ENCODE measurements around the gene EME1. TPM values are rescaled to one million over a fixed set of nuclear protein-coding genes. Genes with fewer than 3 reads are reported as not detected.
"Not testable (repeated sequence)": the region's sequence is repeated elsewhere in the genome, so short reads cannot be mapped to it uniquely, and the experiment has no call there.

The EME1 gene
- polyA plus RNA-seq, 1 donor: 3.5 TPM

GRCh38 chr17:50426472-50426782 is 53.4 kb downstream of the EME1 start:
- H3K27ac ChIP-seq (ENCODE audit: low read length): peak overlapping the region; percentile 93
- H3K4me3 ChIP-seq (ENCODE audit: low read length): peak overlapping the region; percentile 71
- H3K9me3 ChIP-seq (ENCODE audit: control insufficient read depth, low read depth, low read length): peaks cover 2% of the 10 kb centered on the region
- no peak for DNase-seq
- no peaks in the 10 kb centered on the region for H3K36me3 ChIP-seq (ENCODE audit: control insufficient read depth, insufficient read depth, low read length)
- WGBS (ENCODE audit: insufficient coverage, low lambda C conversion rate): no CpG with 5 or more reads among the region's 7 CpGs
- H3K27me3 ChIP-seq (ENCODE audit: control insufficient read depth, insufficient read depth, low read length): no peaks in the 10 kb centered on the region
- peaks cover 52% of the 10 kb centered on the region for H3K4me1 ChIP-seq (ENCODE audit: control insufficient read depth, insufficient read depth, low read length)

- no CpG with 5 or more reads among the region's 4 CpGs for WGBS (ENCODE audit: insufficient coverage, low lambda C conversion rate)
Measured at GRCh38 chr17:50426814-50427787, 54.1 kb downstream of the EME1 start.

GRCh38 chr17:50428126-50428525 is 55.1 kb downstream of the EME1 start:
- not testable (repeated sequence) for H3K9me3 ChIP-seq (ENCODE audit: control insufficient read depth, low read depth, low read length); H3K4me3 ChIP-seq (ENCODE audit: low read length); DNase-seq; H3K27me3 ChIP-seq (ENCODE audit: control insufficient read depth, insufficient read depth, low read length); H3K36me3 ChIP-seq (ENCODE audit: control insufficient read depth, insufficient read depth, low read length)
- WGBS (ENCODE audit: insufficient coverage, low lambda C conversion rate): no CpG with 5 or more reads among the region's 6 CpGs
- peaks cover 56% of the 10 kb centered on the region for H3K4me1 ChIP-seq (ENCODE audit: control insufficient read depth, insufficient read depth, low read length)
- H3K27ac ChIP-seq (ENCODE audit: low read length): peak overlapping the region; percentile 93

More at GRCh38 chr17:50426814-50427787, 54.1 kb downstream of the EME1 start:
- H3K27ac ChIP-seq (ENCODE audit: low read length): peak overlapping the region; percentile 93
- peak overlapping the region; percentile 71 for H3K4me3 ChIP-seq (ENCODE audit: low read length)
- peak; percentile 51 to 80 for DNase-seq
- H3K4me1 ChIP-seq (ENCODE audit: control insufficient read depth, insufficient read depth, low read length): peaks cover 52% of the 10 kb centered on the region
- H3K27me3 ChIP-seq (ENCODE audit: control insufficient read depth, insufficient read depth, low read length): no peaks in the 10 kb centered on the region
- peaks cover 2% of the 10 kb centered on the region for H3K9me3 ChIP-seq (ENCODE audit: control insufficient read depth, low read depth, low read length)
- H3K36me3 ChIP-seq (ENCODE audit: control insufficient read depth, insufficient read depth, low read length): no peaks in the 10 kb centered on the region

DNA sequence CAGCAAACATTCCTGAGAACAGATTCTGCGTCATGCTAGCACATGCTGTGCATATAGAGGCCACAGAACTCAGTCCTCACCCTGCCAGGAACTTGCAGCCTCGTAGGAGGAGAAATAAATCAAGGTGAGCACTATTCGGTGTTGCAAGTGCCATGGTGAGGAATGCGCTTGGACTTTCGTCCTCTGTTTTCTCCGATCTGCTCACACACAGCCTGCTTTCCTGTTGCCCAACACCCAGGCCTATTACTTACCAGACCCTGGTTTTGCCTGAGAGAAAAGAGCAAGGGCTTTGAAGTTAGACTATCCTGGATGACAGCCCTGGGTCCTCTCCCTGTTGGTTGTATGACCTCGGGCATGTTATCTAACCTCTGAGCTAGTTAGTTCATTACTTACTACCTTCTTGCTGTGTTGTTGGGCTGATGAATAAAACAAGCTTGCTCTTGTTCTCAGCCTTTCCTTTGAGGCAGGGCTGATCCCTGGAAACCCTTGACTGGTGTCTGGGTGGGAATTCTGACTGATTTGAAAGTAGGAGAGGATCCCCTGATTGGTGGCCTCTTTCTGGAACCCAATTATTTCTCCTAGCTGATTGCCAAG is 55.9 kb downstream of the EME1 start:
- Histone ChIP-seq H3K9me3 (ENCODE audit: control insufficient read depth, low read depth, low read length) (peaks cover 2% of the 10 kb centered on the region), H3K27ac (ENCODE audit: low read length) (peak overlapping the region; percentile 93), H3K36me3 (ENCODE audit: control insufficient read depth, insufficient read depth, low read length) (peaks cover 2% of the 10 kb centered on the region), H3K4me1 (ENCODE audit: control insufficient read depth, insufficient read depth, low read length) (peaks cover 52% of the 10 kb centered on the region), H3K27me3 (ENCODE audit: control insufficient read depth, insufficient read depth, low read length) (no peaks in the 10 kb centered on the region), H3K4me3 (ENCODE audit: low read length) (no peak overlapping the region)
- WGBS (ENCODE audit: insufficient coverage, low lambda C conversion rate): no CpG with 5 or more reads among the region's 7 CpGs
- peak; percentile 92 to 95 for DNase-seq

DNA sequence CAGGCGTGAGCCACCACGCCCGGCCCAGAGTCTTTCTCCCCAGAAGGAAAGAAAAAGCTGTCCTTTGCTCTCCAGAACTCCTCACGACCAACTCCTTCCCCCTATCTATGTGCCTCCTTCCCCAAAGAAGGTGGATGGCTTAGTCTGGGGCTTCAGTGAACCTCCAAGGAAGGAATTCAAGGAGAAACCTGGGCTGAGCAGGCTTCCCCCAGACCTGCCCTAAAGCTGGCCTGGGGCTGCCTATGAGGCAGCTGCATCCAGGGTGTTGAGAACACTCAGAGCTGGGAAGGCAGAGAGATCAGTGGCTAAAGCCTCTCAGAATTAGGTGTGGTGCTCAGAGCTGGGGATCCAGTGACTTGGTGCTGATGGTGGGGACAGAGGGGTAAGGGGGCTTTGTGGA is 56.8 kb downstream of the EME1 start:
- Histone ChIP-seq H3K9me3 (ENCODE audit: control insufficient read depth, low read depth, low read length) (peaks cover 2% of the 10 kb centered on the region), H3K27ac (ENCODE audit: low read length) (peak overlapping the region; percentile 93), H3K27me3 (ENCODE audit: control insufficient read depth, insufficient read depth, low read length) (no peaks in the 10 kb centered on the region), H3K36me3 (ENCODE audit: control insufficient read depth, insufficient read depth, low read length) (peaks cover 2% of the 10 kb centered on the region), H3K4me1 (ENCODE audit: control insufficient read depth, insufficient read depth, low read length) (peaks cover 43% of the 10 kb centered on the region), H3K4me3 (ENCODE audit: low read length) (no peak overlapping the region)
- no CpG with 5 or more reads among the region's 4 CpGs for WGBS (ENCODE audit: insufficient coverage, low lambda C conversion rate)
- no peak for DNase-seq

Other genes with a start within 250 kb of the EME1 start
- 5.7 TPM for gene SAMD14, start 243.1 kb upstream of the EME1 start, polyA plus RNA-seq
- gene PPP1R9B, start 222.6 kb upstream of the EME1 start, polyA plus RNA-seq: 30.7 TPM
- gene SGCA, start 207.2 kb upstream of the EME1 start, polyA plus RNA-seq: 1.2 TPM
- gene COL1A1, start 171.6 kb upstream of the EME1 start, polyA plus RNA-seq: 488 TPM
- 75.9 TPM for gene TMEM92, start 98.8 kb upstream of the EME1 start, polyA plus RNA-seq
- 16.2 TPM for gene XYLT2, start 27.1 kb upstream of the EME1 start, polyA plus RNA-seq
- 71.8 TPM for gene MRPL27, start within 50 bp of the EME1 start, polyA plus RNA-seq
- gene LRRC59, start 24.3 kb downstream of the EME1 start, polyA plus RNA-seq: 79.8 TPM
- gene ACSF2, start 53.0 kb downstream of the EME1 start, polyA plus RNA-seq: 77.8 TPM
- gene CHAD, start 95.7 kb downstream of the EME1 start, polyA plus RNA-seq: 5.9 TPM
- 39.3 TPM for gene RSAD1, start 105.6 kb downstream of the EME1 start, polyA plus RNA-seq
- gene MYCBPAP, start 135.2 kb downstream of the EME1 start, polyA plus RNA-seq: 1.8 TPM
- gene EPN3, start 159.5 kb downstream of the EME1 start, polyA plus RNA-seq: 3.3 TPM
- 61.8 TPM for gene SPATA20, start 173.9 kb downstream of the EME1 start, polyA plus RNA-seq
- 1.7 TPM for gene CACNA1G, start 187.5 kb downstream of the EME1 start, polyA plus RNA-seq

Data from large intestine (tissue), 3 donors.